GM19043 (cell line): ENCODE data around the gene METAP1.
"Not testable (repeated sequence)": the region's sequence is repeated elsewhere in the genome, so short reads cannot be mapped to it uniquely, and the experiment has no call there.

Experiments used
- ATAC-seq: cut with Tn5 transposase; IDR thresholded peaks from one replicate; pipeline ENCODE4 v1.9.1; 2021; ENCODE audit warnings: low read depth; ENCODE audit not compliant: unreplicated experiment

The METAP1 gene

DNA sequence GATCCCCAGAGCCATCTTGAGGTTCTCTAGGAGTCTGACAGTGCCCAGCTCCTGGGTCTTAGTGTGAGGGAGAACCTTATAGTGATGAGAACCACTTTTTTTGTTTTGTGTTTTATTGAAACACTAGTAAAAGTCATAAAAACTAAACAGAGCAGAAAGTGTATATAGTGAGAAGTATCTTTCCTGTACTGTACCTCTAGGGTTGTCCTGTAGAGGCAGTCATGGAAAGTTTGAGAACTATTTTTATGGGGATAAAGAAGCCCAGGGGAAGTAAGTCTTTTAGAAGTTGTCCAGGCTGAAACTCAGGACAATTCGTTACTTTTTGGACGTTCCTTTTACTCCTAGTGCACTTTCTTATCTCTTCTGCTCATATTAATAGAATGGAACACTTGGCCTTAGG, 52.2 kb downstream of the METAP1 start:
- ATAC-seq = no peak

DNA sequence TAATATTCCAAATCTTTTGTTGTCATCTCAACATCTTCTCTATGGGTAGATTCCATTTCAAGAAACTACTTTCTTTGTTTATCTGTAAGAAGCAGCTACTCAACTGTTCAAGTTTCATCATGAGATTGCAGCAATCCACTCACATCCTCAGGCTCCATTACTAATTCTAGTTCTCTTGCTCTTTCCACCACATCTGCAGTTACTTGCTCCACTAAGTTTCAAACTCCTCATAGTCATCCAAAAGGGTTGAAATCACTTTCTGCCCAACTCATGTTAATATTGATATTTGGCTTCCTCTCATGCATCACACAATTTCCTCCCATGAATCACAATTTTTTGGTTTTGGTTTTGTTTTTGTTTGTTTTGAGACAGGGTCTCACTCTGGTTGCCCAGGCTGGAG, 57.4 kb downstream of the METAP1 start:
- ATAC-seq = no peak

DNA sequence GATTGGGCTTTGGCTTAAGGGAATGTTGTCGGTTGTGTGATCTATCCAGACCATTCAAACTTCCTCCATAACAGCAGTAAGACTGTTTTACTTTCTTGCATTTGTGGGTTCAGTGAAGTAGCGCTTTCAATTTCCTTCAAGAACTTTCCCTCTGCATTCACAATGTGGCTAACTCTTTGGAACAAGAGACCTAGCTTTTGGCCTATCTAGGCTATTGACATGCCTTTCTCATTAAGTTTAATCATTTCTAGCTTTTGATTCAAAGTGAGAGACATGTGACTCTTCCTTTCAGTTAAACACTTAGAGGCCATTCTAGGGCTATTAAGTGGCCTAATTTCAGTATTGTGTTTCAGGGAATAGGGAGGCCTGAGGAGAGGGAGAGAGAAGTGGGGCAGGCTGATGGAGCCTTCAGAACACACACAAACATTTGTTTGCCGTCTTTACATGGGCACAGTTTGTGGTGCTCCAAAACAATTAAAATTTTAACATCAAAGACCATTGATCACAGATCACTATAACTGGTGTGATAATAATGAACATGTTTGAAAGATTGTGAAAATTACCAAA, 59.0 kb downstream of the METAP1 start:
- ATAC-seq = peak; percentile 56

DNA sequence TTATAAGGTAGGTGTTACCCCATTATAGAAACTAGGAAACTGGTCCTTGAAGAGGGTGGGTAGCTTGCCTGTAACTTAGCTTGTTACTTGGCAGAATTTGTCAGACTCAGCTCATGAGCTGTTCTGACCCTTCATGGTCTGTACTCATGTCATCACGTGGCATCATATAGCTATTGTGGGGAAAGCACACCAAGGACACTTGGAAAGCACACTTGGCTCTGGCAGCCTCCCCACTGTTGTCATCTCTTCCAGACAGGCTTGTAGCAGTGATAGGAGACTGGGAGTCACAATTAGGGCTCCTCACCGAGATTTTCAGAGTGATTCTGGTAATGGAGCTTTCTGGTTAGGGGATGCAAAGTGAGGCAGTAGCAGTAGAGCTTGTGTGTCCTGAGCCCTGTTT, 62.7 kb downstream of the METAP1 start:
- no peak for ATAC-seq

DNA sequence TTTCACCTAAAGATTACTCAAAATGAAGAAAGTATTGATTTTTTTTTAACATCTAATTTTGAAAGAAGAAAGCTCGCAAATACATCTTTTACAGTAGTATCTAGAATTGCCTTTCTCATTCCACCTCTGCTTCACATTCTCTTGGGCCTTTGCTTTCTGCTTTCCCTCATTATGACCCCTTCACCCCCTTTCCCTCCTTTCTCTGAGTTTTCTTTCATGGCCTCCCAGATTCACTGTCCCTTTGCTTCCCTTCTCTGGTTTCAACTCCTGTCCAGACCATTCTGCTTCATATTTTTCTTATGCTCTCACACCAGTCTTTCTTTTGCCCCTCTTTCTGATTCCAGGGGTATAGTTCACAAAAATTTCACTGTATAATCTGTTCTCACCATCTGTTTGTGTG, 64.0 kb downstream of the METAP1 start:
- no peak for ATAC-seq

DNA sequence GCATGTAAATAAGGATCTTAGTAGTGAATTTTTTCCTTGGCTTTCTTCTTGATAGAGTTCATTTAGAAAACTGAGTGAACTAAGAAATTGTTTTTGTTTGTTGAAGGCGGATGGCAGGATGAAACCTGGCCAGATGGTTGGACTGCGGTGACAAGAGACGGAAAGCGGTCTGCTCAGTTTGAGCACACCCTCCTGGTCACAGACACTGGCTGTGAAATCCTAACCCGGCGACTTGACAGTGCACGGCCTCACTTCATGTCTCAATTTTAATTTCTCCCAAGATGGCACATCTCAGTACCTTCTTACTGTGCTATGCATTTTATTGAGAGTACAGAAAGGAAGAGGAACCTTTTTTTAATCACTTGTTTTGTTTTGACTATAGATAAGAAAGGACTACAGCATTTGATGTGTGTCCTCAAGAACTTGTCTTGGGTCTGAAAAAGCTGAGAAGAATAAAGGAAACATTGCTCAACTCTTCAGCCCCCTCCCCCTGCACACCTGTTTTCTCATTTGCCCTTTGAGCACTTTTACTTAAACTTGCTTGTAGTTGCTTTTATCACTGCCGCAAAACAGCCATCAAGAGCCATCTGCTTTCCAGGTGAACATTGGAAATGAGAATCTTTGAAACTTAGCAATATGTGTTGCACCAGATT, 65.7 kb downstream of the METAP1 start:
- no peak for ATAC-seq

DNA sequence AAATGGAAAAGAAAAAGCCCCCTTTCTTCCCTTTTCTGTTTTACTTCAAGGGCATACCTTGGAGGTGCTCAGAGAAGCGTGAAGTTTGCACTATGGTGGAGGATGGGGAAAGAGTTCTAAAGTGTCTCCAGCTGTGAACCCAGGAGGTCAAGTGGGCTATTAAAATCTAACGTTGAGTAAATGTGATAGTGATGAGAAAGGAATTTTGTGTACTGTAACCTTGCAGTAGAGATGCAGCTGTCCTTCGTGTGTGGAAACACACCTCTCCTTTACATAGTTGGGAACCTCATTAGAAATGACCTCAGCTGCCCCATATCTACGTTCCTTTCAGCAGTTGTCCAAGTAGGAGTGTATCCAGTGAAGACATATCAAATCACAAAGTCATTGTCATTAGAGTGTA, 66.6 kb downstream of the METAP1 start:
- no peak for ATAC-seq

DNA sequence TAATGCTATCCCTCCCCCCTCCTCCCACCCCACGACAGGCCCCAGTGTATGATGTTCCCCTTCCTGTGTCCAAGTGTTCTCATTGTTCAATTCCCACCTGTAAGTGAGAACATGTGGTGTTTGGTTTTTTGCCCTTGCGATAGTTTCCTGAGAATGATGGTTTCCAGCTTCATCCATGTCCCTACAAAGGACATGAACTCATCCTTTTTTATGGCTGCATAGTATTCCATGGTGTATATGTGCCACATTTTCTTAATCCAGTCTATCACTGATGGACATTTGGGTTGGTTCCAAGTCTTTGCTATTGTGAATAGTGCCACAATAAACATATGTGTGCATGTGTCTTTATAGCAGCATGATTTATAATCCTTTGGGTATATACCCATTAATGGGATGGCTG, 70.0 kb downstream of the METAP1 start:
- ATAC-seq = not testable (repeated sequence)

DNA sequence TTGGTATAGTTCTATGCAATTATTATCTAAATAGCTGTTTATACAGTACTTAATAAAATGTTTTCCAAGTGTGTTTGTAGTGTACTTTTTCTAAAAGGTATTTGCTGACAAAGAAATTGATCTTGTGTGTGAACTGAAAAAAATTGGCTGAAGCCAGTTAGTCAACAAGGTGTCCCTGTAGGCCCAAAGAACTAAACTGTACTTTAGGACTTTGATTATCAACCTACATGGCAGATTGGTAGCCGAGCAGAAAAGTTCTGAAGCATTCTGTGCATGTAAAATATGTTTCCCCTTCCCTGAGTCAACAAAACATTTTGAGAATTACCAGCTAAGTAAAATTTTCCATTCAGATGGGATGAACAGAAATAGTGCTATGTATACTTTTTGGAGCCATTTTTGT, 72.1 kb downstream of the METAP1 start:
- no peak for ATAC-seq

DNA sequence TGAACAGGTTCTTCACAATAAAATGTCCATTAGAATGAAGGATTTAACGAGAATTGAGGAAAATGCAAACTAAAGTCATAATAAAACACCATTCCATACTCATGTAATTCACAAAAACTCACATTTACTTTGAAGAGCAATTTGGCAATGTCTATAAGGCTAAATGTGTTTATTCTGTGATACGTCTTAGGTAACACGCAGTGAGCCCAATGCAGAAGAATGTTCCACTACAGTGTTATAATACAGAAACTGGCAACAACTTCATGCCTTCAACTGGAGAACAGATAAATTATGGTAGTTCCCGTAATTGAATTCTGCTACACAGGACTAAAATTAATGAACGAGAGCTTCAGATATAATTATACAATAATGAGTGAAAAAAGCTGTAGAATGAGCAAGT, 75.6 kb downstream of the METAP1 start:
- ATAC-seq = no peak

DNA sequence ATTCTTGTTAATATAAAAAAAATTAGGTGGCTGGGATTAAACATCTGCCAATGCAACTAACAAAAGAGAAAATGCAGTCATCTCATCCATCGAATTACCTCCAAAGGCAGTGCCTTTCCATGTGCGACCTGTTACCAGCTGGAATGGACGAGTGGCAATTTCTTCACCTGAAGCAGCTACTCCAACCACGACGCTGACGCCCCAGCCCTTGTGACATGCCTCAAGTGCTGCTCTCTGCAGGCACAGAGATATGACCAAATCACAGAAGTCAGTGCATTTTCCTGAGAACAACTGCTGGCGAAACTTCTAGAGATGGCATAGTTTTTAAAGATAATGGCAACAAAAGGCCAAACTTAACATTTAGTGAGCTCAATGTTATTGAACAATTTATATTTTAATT, 79.3 kb downstream of the METAP1 start:
- no peak for ATAC-seq

DNA sequence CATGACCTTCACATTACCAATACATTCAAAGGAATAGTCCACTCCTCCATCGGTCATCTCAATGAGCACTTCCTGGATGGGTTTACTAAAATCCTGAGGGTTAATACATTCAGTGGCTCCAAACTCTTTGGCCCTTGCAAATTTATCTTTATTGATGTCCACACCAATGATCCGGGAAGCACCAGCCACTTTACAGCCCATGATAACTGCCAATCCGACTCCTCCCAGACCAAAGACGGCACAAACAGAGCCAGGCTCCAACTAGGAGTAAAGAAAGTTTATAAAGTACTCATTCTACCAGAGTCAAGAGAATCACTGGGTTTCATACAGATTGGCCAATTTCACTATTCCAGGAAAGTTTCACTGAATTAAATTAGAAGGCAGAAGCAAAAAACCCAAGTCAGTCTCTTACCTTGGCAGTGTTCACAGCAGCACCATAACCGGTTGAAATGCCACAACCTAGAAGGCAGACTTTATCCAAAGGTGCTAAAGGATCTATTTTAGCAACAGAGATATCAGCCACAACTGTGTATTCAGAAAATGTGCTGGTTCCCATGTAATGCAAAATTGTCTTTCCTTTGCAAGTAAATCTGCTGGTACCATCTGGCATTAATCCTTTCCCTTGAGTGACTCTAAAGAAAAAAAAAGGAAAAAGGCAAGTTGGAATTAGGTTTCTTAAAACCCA, 80.9 kb downstream of the METAP1 start:
- no peak for ATAC-seq

DNA sequence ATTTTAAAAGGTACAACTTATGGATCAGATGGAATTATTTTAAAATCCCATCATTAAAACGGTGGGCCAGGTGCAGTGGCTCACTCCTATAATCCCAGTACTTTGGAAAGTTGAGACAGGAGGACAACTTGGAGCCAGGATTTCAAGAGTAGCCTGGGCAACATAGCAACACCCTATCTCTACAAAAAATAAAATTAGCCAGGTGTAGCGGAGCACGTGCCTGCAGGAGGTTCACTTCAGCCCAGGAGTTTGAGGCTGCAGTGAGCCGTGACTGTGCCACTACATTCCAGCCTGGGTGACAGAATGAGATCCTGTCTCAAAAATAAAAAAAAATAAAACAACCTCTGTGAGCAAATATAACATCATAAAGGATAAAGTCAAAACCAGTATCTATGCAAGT, 81.7 kb downstream of the METAP1 start:
- ATAC-seq = no peak

DNA sequence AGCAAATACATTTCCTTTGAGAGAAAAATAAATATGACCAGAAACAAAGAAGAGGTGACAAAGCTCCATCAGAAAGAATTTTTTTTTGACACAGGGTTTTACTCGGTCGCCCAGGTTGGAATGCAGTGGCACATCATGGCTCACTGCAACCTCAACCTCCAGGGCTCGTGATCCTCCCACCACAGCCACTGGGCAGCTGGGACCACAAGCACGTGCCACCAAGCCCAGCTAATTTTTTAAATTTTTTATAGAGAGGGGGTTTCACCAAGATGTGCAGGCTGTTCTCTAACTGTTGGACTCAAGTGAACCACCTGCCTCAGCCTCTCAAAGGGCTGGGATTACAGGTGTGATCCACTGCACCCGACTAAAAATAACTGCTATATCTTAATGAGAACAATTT, 82.8 kb downstream of the METAP1 start:
- ATAC-seq = no peak

DNA sequence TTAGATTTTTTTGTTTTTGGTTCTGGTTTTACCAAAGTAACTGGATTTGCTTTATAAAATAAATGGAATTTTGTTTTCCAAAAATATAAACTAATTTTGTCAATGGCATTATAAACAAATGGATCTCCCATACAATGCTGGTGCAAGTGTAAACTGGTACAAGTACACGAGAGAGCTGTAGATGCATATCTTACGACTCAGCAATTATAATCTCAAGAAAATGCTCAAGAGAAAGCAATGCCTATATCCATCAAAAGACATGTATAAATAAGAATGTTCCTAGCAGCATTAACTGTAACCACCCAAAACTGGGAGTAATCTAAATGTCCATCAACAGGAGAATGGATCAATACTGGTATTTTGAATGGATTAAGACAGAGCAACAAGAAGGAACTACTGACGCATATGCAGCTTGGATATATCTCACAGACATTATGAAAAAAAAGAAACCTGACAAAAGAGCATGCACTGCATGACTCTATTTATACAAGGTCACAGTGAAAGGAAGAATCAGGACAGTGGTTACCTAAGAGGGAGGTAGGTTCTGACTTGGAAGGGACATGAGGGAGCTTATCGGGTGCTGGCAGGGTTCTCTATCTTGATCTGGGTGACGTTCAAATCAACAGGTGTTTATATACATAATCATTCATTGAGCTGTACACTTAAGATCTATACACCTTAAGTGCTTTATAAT, 83.6 kb downstream of the METAP1 start:
- no peak for ATAC-seq

DNA sequence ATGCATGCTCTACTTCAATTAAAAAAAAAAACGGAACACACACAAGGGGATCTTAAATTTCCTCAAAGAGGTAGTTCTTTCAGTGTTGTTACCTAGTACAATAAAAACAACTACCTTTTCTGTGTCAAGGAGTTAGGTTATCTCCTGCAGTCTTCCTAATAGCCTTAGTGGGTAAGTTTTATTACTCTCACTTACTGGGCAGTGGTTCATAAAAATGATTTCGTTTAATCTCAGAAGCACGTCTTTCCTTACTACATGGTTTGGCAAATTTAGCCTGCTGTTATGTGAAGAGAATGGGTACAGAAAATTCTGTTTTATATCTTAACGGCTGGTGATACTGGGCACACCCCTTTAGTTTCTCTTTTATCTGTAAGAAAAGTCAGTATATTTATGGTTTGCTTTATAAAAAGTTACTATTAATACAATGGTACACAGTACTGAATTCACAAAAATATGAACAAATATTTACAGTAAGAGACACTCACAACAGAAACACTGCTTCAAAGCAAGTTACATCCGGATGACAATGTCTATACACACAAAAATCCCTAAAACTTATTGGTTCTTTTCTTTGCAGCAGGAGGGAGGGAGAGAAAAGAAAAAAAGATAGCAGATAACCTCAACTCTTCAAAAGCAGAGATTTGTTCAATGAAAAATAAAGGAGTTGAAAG, 84.2 kb downstream of the METAP1 start:
- ATAC-seq = no peak

DNA sequence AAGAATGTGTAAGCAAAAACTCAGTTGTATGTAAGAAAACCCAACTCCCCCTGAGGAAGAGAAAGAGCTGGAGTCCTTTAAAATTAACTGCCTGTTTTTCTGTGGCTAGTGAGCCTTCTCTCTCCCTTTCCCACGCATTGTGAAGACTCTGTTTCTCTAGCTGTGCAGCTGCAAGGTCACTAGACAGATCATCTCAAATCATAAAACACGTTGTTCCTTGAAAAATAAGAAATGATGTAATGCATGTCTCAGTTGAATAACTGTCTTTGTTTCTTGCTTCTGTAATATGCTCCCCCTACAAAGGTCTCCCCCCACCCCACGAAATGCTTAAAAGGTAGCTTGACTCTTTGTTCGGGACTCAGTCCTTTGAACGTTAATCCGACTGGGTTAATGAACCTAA, 85.3 kb downstream of the METAP1 start:
- ATAC-seq = not testable (repeated sequence)

DNA sequence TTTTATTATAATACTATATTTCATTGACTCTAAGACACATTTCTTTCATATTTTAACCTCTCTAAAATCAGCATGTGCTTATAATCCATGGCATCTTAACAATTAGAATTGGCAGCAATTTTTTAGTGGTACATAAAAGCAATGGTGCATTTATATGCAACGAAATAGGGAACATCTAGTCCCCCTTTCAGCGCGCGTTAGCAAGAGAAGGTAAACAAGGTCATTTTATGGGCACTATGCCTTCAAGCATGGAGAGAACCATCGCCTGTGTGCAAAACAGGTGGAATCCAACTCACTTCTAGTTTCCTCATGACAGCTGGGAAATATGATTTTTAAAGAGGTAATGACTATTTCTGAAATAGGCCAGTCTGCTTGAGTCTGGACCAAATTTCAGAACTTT, 86.7 kb downstream of the METAP1 start:
- ATAC-seq = no peak

DNA sequence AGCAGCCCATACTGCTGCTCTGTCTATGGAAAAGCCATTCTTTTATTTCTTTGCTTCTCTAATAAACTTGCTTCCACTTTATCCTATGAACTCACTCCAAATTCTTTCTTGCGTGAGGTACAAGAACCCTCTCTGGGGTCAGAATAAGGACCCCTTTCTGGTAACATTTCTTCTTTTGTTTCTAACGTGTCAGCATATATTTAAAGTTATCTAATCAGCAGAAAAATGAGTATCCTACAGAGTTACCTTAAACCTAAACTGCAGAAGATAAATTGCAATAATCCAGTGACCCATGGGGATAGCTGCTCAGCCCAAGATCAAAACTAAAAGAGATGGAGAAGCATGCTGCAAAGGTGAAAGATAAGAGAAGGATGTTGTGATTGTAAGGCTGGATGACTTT, 89.1 kb downstream of the METAP1 start:
- ATAC-seq = no peak

DNA sequence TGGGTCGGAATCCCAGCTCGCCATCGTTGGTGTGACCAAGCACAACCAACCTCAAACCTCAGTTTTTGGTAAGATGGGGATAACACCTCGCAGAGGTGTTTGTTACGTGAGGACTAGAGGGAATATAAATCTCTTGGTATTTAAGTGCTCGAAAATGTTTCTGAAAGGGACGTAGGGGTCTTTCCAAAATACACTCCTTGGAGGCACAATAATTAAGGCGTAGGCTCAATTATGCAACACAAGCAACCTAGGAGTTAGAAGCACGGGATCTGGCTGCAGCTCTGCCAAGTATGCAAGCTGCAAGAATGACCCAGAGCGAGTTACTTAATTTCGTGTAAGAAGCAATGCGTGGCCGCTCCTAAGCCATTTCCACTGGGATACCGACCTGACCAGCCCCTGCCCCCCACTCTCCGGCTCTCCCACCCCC, 92.5 kb downstream of the METAP1 start:
- ATAC-seq = peak; percentile 23
